Right lobe of liver (tissue), 6 donors: ENCODE data around the gene TICRR. TPM values are rescaled to one million over a fixed set of nuclear protein-coding genes. Genes with fewer than 3 reads are reported as not detected.
"Not testable (repeated sequence)": the region's sequence is repeated elsewhere in the genome, so short reads cannot be mapped to it uniquely, and the experiment has no call there.

ENCODE experiments used
- ATAC-seq, 4 donors: fragments of 200-7000 bp; cut with Tn5 transposase; one replicate each; pipeline ENCODE4 v1.9.1; 2020; ENCODE audit warnings: mild to moderate bottlenecking in 4 of 4, moderate library complexity in 4 of 4
- DNase-seq, 3 donors: peaks; one replicate each; pipeline ENCODE4 v3.0.0-alpha.2; 2020
- H3K27ac ChIP-seq, 3 donors: fragments of 200-600 bp; one replicate each; pipeline ENCODE4 v1.8.0; 2022
- H3K27me3 ChIP-seq, 2 donors: fragments of 200-600 bp; one replicate each; pipeline ENCODE4 v1.8.0; 2022
- H3K36me3 ChIP-seq, 4 donors: fragments of 200-600 bp; sonication (generic) in 1 of 4; one replicate each; pipeline versions ENCODE4 v1.5.1 to v1.8.0; 2017 to 2022; ENCODE audit warnings: control low read depth in 1 of 4
- H3K4me1 ChIP-seq, 4 donors: fragments of 200-600 bp; sonication (generic) in 1 of 4; one replicate each; pipeline versions ENCODE4 v1.5.1 to v1.8.0; 2017 to 2022; ENCODE audit warnings: control low read depth in 1 of 4
- H3K4me3 ChIP-seq, 3 donors: fragments of 200-600 bp; one replicate each; pipeline ENCODE4 v1.8.0; 2022
- H3K9me3 ChIP-seq, 4 donors: fragments of 200-600 bp; sonication (generic) in 1 of 4; one replicate each; pipeline versions ENCODE4 v1.5.1 to v1.8.0; 2017 to 2022; ENCODE audit warnings: control low read depth in 1 of 4
- POLR2A ChIP-seq: fragments of 450-650 bp; IDR thresholded peaks from one replicate; pipeline ENCODE4 v1.6.1; 2017; ENCODE audit warnings: antibody characterized with exemption, mild to moderate bottlenecking
- WGBS: methylation state at CpG from one replicate; pipeline ENCODE4 v1.1.6; 2018; ENCODE audit warnings: low coverage, low lambda C conversion rate; ENCODE audit not compliant: insufficient coverage; ENCODE audit errors: missing lambda C conversion rate; 5-methylcytosine and 5-hydroxymethylcytosine counted together
- intact Hi-C, 2 donors: fragments of 100-400 bp; cut with DNase I; formaldehyde crosslinking; loops; one replicate each; pipeline versions ENCODE4 v1.11.2 to v1.14.1; 2022
- total RNA-seq, 6 experiments: library from RNA; depleted of rRNA in 2 of 6; stranded (reverse); fragments of >200 nt in 2 of 6; fragmentation: NEBNext Ultra II Directional in 3 of 6; extraction: Animal tissue kit (Norgen Biotek cat#: 25700) in 3 of 6; gene quantifications; one replicate each; pipeline versions ENCODE4 v1.1.0 to v1.2.4, GENCODE V29; 2016 to 2023
- TF ChIP-seq, protein P1 (sequence below), 4 donors: fragments of 200-600 bp in 3 of 4; fragments of 450-650 bp in 1 of 4; IDR thresholded peaks; one replicate each; pipeline versions ENCODE4 v1.5.1 to v1.8.0; 2016 to 2022; ENCODE audit warnings: antibody characterized with exemption in 4 of 4, mild to moderate bottlenecking in 2 of 4
- donor health status: DM: no; HTN: yes; CAD: no.
- donor health status: DM: no; HTN: no; CAD: no.
- donor health status: DM: no; HTN: no; CAD: no.
- donor health status: DM: no; HTN: yes; CAD: no.
- donor health status: DM: no; HTN: yes; CAD: no.

The TICRR gene
- total RNA-seq, 6 experiments from 2014 or later = 0.05 to 1.1 (median 0.24) TPM; not detected in 1

DNA sequence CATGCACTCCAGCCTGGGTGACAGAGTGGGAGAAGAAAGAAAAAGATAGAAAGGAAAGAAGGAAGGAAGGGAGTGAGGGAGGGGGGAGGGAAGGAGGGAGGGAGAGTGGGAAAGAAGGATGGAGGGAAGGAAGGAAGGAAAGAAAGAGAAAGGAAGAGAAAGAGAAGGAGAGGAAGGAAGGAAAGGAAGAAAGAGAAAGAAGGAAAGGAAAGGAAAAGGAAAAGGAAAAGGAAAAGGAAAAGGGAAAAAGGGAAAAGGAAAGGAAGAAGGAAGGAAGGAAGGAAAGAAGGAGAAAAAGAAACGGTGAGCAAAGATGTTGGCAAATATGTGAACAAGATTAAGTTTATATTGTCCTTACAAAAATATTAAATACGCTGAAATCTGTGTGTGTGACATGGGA lies 36.2 kb upstream of the TICRR start:
- ATAC-seq (no peak), DNase-seq (no peak)
- H3K36me3 ChIP-seq = no peaks in the 10 kb centered on the region
- intact Hi-C loops = no loop called here
- WGBS = 72% methylated on average over 2 of the region's 2 CpGs
- no peaks in the 10 kb centered on the region for H3K4me1 ChIP-seq
- H3K4me3 ChIP-seq = no peak overlapping the region
- TF ChIP-seq, protein P1, sequence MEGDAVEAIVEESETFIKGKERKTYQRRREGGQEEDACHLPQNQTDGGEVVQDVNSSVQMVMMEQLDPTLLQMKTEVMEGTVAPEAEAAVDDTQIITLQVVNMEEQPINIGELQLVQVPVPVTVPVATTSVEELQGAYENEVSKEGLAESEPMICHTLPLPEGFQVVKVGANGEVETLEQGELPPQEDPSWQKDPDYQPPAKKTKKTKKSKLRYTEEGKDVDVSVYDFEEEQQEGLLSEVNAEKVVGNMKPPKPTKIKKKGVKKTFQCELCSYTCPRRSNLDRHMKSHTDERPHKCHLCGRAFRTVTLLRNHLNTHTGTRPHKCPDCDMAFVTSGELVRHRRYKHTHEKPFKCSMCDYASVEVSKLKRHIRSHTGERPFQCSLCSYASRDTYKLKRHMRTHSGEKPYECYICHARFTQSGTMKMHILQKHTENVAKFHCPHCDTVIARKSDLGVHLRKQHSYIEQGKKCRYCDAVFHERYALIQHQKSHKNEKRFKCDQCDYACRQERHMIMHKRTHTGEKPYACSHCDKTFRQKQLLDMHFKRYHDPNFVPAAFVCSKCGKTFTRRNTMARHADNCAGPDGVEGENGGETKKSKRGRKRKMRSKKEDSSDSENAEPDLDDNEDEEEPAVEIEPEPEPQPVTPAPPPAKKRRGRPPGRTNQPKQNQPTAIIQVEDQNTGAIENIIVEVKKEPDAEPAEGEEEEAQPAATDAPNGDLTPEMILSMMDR (IDR thresholded peaks at IDR 0.05) = no peak
- no peak for TF ChIP-seq POLR2A
- no peaks in the 10 kb centered on the region for H3K9me3 ChIP-seq
- H3K27me3 ChIP-seq = no peaks in the 10 kb centered on the region
- no peak overlapping the region for H3K27ac ChIP-seq

DNA sequence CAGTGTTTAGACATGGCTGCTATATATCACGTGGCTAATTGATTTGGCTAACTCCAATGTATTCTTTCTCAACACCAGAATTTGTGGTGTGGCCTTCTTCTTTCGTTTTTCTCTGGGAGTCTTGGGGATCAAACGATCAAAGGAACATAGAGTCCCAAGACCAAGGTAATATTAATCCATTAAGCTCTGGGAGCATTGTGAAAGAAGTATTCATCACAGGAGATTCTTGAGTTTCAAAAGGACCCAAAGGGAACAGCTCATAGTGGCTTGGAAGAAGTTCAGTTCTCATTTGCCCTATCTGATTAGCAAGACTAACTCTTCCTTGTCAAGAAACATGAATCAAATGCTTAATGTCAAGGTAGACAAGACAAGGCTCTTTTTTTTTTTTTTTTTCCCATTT lies 32.9 kb upstream of the TICRR start:
- intact Hi-C loops = no loop called here
- no peak for DNase-seq
- Histone ChIP-seq H3K9me3 (no peaks in the 10 kb centered on the region), H3K4me3 (no peak overlapping the region), H3K27me3 (no peaks in the 10 kb centered on the region), H3K27ac (no peak overlapping the region), H3K36me3 (no peaks in the 10 kb centered on the region), H3K4me1 (no peaks in the 10 kb centered on the region)
- TF ChIP-seq POLR2A = no peak
- TF ChIP-seq, protein P1 (IDR thresholded peaks at IDR 0.05) = no peak
- WGBS = 62% methylated on average over 3 of the region's 3 CpGs
- no peak for ATAC-seq

DNA sequence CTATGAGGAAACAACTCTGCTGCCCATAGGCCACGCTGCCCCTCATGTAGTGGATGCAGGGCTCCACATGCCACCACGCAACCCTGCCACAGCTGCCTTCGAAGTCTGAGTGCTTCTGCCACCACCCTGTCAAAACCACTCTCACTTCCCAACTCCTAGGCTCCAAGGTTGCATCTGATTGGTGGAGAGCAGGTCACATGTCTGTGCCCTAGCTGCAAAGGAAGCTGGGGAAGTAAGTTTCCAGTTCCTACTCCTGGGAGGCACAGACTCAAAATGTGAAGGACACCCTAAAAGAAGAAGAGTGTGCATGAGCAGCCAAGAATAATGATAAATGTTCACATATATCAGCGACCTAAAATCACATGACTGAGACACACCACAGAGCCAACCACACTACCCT lies 31.9 kb upstream of the TICRR start:
- DNase-seq (no peak), ATAC-seq (no peak)
- Histone ChIP-seq H3K4me1 (no peaks in the 10 kb centered on the region), H3K4me3 (no peak overlapping the region), H3K36me3 (no peaks in the 10 kb centered on the region), H3K9me3 (no peaks in the 10 kb centered on the region), H3K27me3 (no peaks in the 10 kb centered on the region), H3K27ac (no peak overlapping the region)
- intact Hi-C loops = no loop called here
- 100% methylated on average over 1 of the region's 4 CpGs for WGBS
- no peak for TF ChIP-seq POLR2A
- TF ChIP-seq, protein P1 (IDR thresholded peaks at IDR 0.05) = no peak

DNA sequence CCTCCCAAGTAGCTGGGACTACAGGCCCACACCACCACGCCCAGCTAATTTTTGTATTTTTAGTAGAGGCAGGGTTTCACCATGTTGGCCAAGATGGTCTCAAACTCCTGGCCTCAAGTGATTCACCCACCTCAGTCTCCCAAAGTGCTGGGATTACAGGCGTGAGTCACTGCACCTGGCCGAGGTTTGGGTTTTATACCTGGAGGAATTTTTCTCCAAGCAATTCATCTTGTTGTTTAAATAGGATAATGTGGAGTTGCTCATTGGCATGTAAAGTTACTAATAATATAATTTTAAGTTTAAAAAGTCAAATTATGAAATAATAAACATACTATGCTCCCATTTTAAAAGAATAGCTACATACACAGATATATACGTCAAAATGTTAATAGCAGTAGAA lies 26.1 kb upstream of the TICRR start:
- H3K27me3 ChIP-seq, H3K36me3 ChIP-seq, H3K9me3 ChIP-seq, H3K4me1 ChIP-seq, H3K27ac ChIP-seq, ATAC-seq, DNase-seq, intact Hi-C loops, H3K4me3 ChIP-seq: not testable (repeated sequence)
- WGBS = 58% methylated on average over 4 of the region's 4 CpGs

GRCh38 chr15:89550427-89550826 lies 24.8 kb upstream of the TICRR start:
- intact Hi-C loops = loop anchor here (10.0 kb wide), 1 partner anchor 56 kb away; the partner anchor contains the start of gene RHCG (in 2 of the 2)
- H3K27me3 ChIP-seq = no peaks in the 10 kb centered on the region
- H3K4me3 ChIP-seq = no peak overlapping the region
- H3K36me3 ChIP-seq = no peaks in the 10 kb centered on the region
- no peaks in the 10 kb centered on the region for H3K4me1 ChIP-seq
- no peak overlapping the region for H3K27ac ChIP-seq
- H3K9me3 ChIP-seq = no peaks in the 10 kb centered on the region
- no peak for TF ChIP-seq POLR2A
- TF ChIP-seq, protein P1 (IDR thresholded peaks at IDR 0.05) = no peak
- DNase-seq (no peak), ATAC-seq (no peak)
- WGBS = 50% methylated on average over 2 of the region's 2 CpGs
